Common myeloid progenitor, CD34-positive (primary cell): ENCODE results near the gene RHEBL1.

Source experiments
- CTCF ChIA-PET: fragments of 350-600 bp; sonication (Branson Sonifier 250); formaldehyde crosslinking; loops from one replicate; lab custom pipeline; 2021; ENCODE audit warnings: antibody characterized with exemption; lab: Charles Lee
- POLR2A ChIA-PET: fragments of 350-600 bp; sonication (Branson Sonifier 250); formaldehyde crosslinking; loops from one replicate; lab custom pipeline; 2021; ENCODE audit warnings: antibody characterized with exemption; lab: Charles Lee
- DNase-seq, 3 donors: peaks; one replicate each; pipeline versions ENCODE4 v3.0.0 to v3.0.0-alpha.2; 2013
- H3K27ac ChIP-seq, 2 experiments: 1 replicate in 1 of 2; 2 replicates in 1 of 2; pipeline ENCODE4 v1.7.0; 2013; ENCODE audit warnings: inconsistent platforms in 2 of 2, low read length in 2 of 2, mild to moderate bottlenecking in 2 of 2, low read depth in 1 of 2, moderate library complexity in 1 of 2; ENCODE audit not compliant: severe bottlenecking in 2 of 2, insufficient read depth in 1 of 2, poor library complexity in 1 of 2
- H3K27me3 ChIP-seq, 5 experiments: replicated peaks in 2 of 5; 1 replicate in 3 of 5; 2 replicates in 2 of 5; pipeline versions ENCODE4 v1.6.1 to v1.7.0; 2013; ENCODE audit warnings: low read length in 4 of 5, mild to moderate bottlenecking in 2 of 5, moderate library complexity in 2 of 5, inconsistent platforms in 1 of 5; ENCODE audit not compliant: insufficient read depth in 5 of 5, control insufficient read depth in 4 of 5
- H3K36me3 ChIP-seq, 4 experiments: 1 replicate in 2 of 4; 2 replicates in 2 of 4; pipeline versions ENCODE4 v1.6.1 to v1.7.0; 2013; ENCODE audit warnings: low read length in 3 of 4, control low read depth in 1 of 4, mild to moderate bottlenecking in 1 of 4; ENCODE audit not compliant: control insufficient read depth in 4 of 4, insufficient read depth in 4 of 4
- H3K4me1 ChIP-seq, 4 experiments: 1 replicate in 3 of 4; 2 replicates in 1 of 4; pipeline versions ENCODE4 v1.6.1 to v1.7.1; 2013; ENCODE audit warnings: low read length in 3 of 4, mild to moderate bottlenecking in 3 of 4, control low read depth in 1 of 4, inconsistent platforms in 1 of 4, moderate library complexity in 1 of 4; ENCODE audit not compliant: control insufficient read depth in 4 of 4, insufficient read depth in 4 of 4; ENCODE audit errors: control extremely low read depth in 1 of 4
- H3K4me3 ChIP-seq, 7 experiments: 1 replicate in 4 of 7; 2 replicates in 3 of 7; pipeline versions ENCODE4 v1.5.1 to v1.7.0; 2013; ENCODE audit warnings: mild to moderate bottlenecking in 7 of 7, low read length in 6 of 7, moderate library complexity in 6 of 7, inconsistent platforms in 2 of 7, low read depth in 2 of 7, control low read depth in 1 of 7; ENCODE audit not compliant: insufficient read depth in 4 of 7, control insufficient read depth in 1 of 7; ENCODE audit errors: extremely low read depth in 1 of 7
- H3K9me3 ChIP-seq, 5 experiments: 1 replicate in 4 of 5; 2 replicates in 1 of 5; pipeline versions ENCODE4 v1.6.1 to v1.7.1; 2013; ENCODE audit warnings: low read length in 4 of 5, mild to moderate bottlenecking in 2 of 5, inconsistent platforms in 1 of 5, low read depth in 1 of 5, moderate library complexity in 1 of 5; ENCODE audit not compliant: control insufficient read depth in 4 of 5, insufficient read depth in 2 of 5; ENCODE audit errors: control extremely low read depth in 1 of 5
- WGBS: methylation state at CpG from one replicate; pipeline ENCODE4 v1.1.5; 2013; ENCODE audit not compliant: insufficient coverage; 5-methylcytosine and 5-hydroxymethylcytosine counted together

Gene RHEBL1

DNA sequence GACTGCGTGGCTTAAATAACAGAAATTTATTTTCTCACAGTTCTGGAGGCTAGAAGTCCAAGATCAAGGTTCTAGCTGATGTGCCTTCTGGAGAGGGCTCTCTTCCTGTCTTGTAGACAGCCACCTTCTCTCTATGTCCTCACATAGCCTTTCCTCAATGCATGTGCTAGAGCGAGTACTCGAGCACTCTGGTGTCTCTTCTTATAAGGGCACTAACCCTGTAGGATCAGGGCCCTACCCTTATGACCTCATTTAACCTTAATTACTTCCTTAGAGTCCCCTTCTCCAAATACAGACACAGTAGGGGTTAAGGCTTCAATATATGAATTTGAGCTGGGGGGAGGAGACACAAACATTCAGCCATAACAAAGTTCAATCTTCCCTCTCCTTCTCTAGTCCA, 14.7 kb upstream of the RHEBL1 start:
- Histone ChIP-seq H3K27me3 (peaks cover under 1 to 11% (median 8%) of the 10 kb centered on the region in 5 experiments), H3K27ac (no peak overlapping the region), H3K4me3 (no peak overlapping the region), H3K4me1 (peaks cover 10 to 18% (median 13%) of the 10 kb centered on the region in 4 experiments), H3K9me3 (peaks cover 0 to 3% (median 0%) of the 10 kb centered on the region in 5 experiments), H3K36me3 (no peaks in the 10 kb centered on the region)
- WGBS, result 100% methylated on average over 3 of the region's 3 CpGs
- POLR2A ChIA-PET, result interaction anchor here (1.0 kb wide), 1 partner anchor 9 kb away, joined by 4 read pairs; no protein-coding TSS in a partner anchor
- CTCF ChIA-PET, result interaction anchor here (1.0 to 16.3 kb wide), 4 partner anchors 16 to 83 kb away, joined by 3 to 285 read pairs (median 102); partner anchors contain the start of genes DHH, LMBR1L and RHEBL1
- DNase-seq, result no peak

DNA sequence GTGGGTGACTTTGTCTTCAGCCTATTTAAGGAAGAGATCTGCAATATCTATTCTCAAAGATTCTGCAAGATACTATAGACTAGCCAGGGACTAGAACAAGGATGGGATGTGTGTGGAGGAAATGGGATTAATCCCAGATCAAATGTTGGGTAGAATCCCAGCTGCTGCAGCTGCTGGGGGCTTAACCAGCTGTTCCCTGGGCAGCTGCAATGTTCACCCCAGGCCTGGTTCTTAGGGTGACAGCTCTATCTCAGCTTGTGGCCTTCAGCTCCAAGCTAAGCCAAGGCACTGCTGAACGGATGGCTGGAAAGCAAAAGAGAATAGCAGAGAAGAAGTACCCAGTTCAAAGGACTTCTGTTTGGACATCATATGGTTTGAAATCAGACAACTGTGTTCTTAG, 10.0 kb upstream of the RHEBL1 start:
- DNase-seq, result no peak
- H3K27me3 ChIP-seq, result no peaks in the 10 kb centered on the region
- H3K27ac ChIP-seq, result no peak overlapping the region
- no peaks in the 10 kb centered on the region for H3K36me3 ChIP-seq
- POLR2A ChIA-PET, result no interaction called here
- 100% methylated on average over 1 of the region's 1 CpG for WGBS
- no peak overlapping the region for H3K4me3 ChIP-seq
- H3K4me1 ChIP-seq, result no peaks in the 10 kb centered on the region
- CTCF ChIA-PET, result interaction anchor here (1.2 to 16.3 kb wide), 5 partner anchors 9 to 49 kb away, joined by 3 to 285 read pairs (median 8); partner anchors contain the start of gene RHEBL1
- peaks cover 0 to 3% (median 0%) of the 10 kb centered on the region in 5 experiments for H3K9me3 ChIP-seq

DNA sequence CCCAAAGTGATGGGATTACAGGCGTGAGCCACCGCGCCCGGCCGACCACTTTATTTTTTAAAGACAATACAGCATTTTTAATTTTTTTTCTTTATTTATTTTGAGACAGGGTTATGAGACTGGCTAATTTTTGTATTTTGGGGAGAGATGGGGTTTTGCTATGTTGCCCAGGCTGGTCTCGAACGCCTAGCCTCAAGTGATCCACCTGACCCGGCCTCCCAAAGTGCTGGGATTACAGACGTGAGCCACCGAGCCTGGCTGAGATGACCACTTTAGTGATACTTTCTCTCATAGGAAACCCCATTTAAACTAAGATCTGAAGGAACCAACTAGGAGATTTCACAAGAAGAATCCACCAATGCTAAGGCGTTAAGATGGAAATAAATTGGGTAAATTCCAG, 1.2 kb upstream of the RHEBL1 start:
- Histone ChIP-seq H3K36me3 (peaks cover 0 to 7% (median 0%) of the 10 kb centered on the region in 4 experiments), H3K4me1 (peaks cover 3 to 27% (median 12%) of the 10 kb centered on the region in 4 experiments), H3K9me3 (no peaks in the 10 kb centered on the region), H3K4me3 (no peak overlapping the region), H3K27ac (no peak overlapping the region), H3K27me3 (no peaks in the 10 kb centered on the region)
- WGBS, result 87% methylated on average over 3 of the region's 11 CpGs
- no peak for DNase-seq
- ChIA-PET POLR2A (interaction anchor here (2.0 kb wide), 1 partner anchor 21 kb away, joined by 6 read pairs; no protein-coding TSS in a partner anchor), CTCF (interaction anchor here (0.8 to 15.0 kb wide), 3 partner anchors 11 to 187 kb away, joined by 3 to 326 read pairs (median 285); partner anchors contain the start of genes DHH and LMBR1L)

DNA sequence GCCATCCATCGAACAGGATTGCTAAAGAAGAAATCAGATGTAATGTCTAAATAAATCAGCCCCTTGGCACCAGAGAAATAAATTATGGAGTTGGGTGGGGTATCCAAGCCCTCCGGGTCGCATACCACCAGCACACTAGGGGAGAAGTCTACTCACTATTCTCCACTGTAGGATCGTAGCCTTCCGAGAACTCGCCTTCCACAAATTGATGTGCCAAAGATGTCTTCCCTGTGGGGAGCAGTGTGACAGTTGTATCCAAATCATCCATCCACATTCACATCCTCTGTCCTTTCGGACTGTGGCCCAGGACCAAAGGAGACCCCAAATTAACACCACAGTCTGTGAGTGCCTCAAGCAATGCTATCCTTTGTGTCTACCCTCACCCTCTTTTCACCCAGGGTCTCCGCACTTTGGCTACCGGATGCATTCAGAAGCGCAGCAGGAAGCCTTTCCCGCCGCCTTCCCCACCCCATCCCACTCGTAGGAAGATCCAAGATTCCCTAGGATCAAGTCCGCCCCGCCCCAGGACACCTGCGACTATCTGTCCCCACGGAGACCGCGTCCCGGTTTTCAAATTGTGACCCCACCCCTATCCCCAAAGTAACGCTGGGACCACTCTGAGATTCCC, 786 bp downstream of the RHEBL1 start:
- peak overlapping the region in 1 of 2 experiments; percentile 70 for H3K27ac ChIP-seq
- peak overlapping the region; percentile 62 to 97 (median 88) for H3K4me3 ChIP-seq
- DNase-seq, result no peak
- CTCF ChIA-PET, result interaction anchor here (1.0 to 15.0 kb wide), 6 partner anchors 11 to 154 kb away, joined by 3 to 326 read pairs (median 4); partner anchors contain the start of genes DHH and LMBR1L
- no peaks in the 10 kb centered on the region for H3K27me3 ChIP-seq
- no peaks in the 10 kb centered on the region for H3K9me3 ChIP-seq
- peaks cover 0 to 18% (median 0%) of the 10 kb centered on the region in 4 experiments for H3K36me3 ChIP-seq
- H3K4me1 ChIP-seq, result peaks cover 3 to 27% (median 12%) of the 10 kb centered on the region in 4 experiments
- POLR2A ChIA-PET, result interaction anchor here (1.3 to 2.0 kb wide), 2 partner anchors 10 to 23 kb away, joined by 4 to 6 read pairs; no protein-coding TSS in a partner anchor
- 39% methylated on average over 10 of the region's 21 CpGs for WGBS

DNA sequence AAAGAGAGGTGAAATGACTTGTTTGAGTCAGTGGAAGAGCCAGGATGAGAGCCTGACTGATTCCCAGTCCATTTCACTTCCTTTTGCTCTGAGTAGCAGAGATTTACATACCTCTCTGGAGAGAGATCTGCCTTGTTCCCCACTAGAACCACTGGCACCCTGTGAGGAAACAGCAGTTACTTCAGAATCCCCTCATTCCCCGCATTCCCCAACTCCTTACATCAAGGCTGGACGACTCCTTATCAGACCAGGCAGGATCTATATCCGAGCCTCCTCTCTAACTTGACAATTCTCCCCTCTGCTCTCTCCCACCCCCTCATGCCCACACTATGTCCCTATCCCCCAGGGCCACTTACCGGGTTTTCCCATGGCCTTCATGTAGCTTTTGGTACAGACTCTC, 3.7 kb downstream of the RHEBL1 start:
- WGBS, result 95% methylated on average over 4 of the region's 4 CpGs
- peaks cover 3 to 30% (median 18%) of the 10 kb centered on the region in 4 experiments for H3K4me1 ChIP-seq
- no peaks in the 10 kb centered on the region for H3K9me3 ChIP-seq
- H3K4me3 ChIP-seq, result no peak overlapping the region
- CTCF ChIA-PET, result interaction anchor here (0.7 to 15.0 kb wide), 9 partner anchors 11 to 93 kb away, joined by 3 to 326 read pairs (median 4); partner anchors contain the start of genes DHH and LMBR1L
- H3K27me3 ChIP-seq, result no peaks in the 10 kb centered on the region
- peaks cover 0 to 18% (median 0%) of the 10 kb centered on the region in 4 experiments for H3K36me3 ChIP-seq
- H3K27ac ChIP-seq, result no peak overlapping the region
- POLR2A ChIA-PET, result no interaction called here
- DNase-seq, result no peak

DNA sequence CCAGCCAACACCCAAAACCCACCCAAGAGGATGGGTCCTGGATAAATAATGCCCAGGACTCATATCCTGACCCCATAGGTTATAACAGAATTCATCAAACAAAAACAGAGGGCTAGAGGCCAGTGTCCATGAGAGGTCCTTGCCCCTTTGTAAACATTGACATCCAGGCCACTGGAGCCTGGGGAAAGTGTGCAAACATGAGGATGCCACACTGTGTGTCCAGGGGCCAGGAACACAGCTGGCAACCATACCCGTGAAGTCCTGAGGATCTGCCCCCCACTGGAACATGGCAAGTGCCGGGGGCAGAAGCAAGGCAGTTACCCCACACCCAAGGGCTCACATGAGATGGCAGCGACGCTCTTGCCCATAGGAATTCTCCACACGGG, 5.0 kb downstream of the RHEBL1 start:
- H3K27me3 ChIP-seq, result no peaks in the 10 kb centered on the region
- POLR2A ChIA-PET, result interaction anchor here (0.7 kb wide), 1 partner anchor 30 kb away, joined by 4 read pairs; the partner anchor contains the start of gene DHH
- DNase-seq, result no peak
- H3K9me3 ChIP-seq, result no peaks in the 10 kb centered on the region
- peaks cover 3 to 21% (median 17%) of the 10 kb centered on the region in 4 experiments for H3K4me1 ChIP-seq
- CTCF ChIA-PET, result interaction anchor here (0.7 to 15.0 kb wide), 13 partner anchors 9 to 278 kb away, joined by 3 to 326 read pairs (median 4); partner anchors contain the start of genes DDN, DHH, LMBR1L and TUBA1B
- peaks cover 0 to 18% (median 0%) of the 10 kb centered on the region in 4 experiments for H3K36me3 ChIP-seq
- WGBS, result 100% methylated on average over 1 of the region's 5 CpGs
- H3K4me3 ChIP-seq, result no peak overlapping the region
- no peak overlapping the region for H3K27ac ChIP-seq
